Epithelial cell of esophagus (primary cell): ENCODE measurements around the gene FAM8A1.

Experiments used
- DNase-seq: peaks from one replicate; pipeline ENCODE4 v3.0.0; 2010; ENCODE audit warnings: low read depth
- H3K4me3 ChIP-seq: 2 replicates; pipeline ENCODE4 v1.5.1; 2011; ENCODE audit warnings: mild to moderate bottlenecking, low read length, control low read depth
- TF ChIP-seq, protein P1 (sequence below): IDR thresholded peaks from 2 replicates; pipeline ENCODE4 v1.5.1; 2011; ENCODE audit warnings: low read depth, mild to moderate bottlenecking, low read length, control low read depth, inconsistent platforms; ENCODE audit not compliant: insufficient read depth; ENCODE audit errors: missing control alignments

The FAM8A1 gene

DNA sequence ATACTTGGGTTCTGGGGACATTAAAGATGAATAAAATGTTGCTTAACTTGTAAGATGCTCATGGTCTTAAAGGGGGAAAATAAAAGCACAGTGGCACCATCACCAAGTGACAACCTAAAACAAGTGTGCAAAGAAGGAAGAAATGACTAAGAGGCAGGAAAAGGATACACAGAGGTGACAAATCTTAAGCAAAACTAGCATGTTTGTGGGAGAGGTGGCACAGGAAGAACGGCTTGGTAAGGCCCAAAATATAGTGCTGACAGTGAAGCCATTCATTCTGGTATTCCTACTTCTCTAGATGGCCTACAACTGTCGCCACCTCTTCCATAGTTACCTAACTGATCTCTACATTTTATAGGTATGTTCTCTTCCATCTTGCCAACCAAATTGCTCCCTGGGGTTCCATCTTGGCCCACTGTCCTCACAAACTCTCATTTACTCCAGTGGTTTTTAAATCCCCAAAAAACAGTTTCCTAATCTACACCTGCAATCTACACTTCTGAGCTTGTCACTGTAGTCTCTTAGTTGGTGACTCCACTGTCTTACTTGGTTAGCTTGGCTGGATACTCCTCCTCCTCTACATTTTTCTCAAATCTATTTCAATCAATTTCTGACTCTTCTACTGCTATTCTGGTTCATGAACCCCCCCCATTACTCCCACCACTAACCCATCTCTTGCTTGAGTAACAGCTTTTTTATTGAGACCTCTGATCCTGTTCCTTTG lies 33.5 kb downstream of the FAM8A1 start:
- no peak overlapping the region for H3K4me3 ChIP-seq
- DNase-seq, result no peak
- TF ChIP-seq, protein P1, sequence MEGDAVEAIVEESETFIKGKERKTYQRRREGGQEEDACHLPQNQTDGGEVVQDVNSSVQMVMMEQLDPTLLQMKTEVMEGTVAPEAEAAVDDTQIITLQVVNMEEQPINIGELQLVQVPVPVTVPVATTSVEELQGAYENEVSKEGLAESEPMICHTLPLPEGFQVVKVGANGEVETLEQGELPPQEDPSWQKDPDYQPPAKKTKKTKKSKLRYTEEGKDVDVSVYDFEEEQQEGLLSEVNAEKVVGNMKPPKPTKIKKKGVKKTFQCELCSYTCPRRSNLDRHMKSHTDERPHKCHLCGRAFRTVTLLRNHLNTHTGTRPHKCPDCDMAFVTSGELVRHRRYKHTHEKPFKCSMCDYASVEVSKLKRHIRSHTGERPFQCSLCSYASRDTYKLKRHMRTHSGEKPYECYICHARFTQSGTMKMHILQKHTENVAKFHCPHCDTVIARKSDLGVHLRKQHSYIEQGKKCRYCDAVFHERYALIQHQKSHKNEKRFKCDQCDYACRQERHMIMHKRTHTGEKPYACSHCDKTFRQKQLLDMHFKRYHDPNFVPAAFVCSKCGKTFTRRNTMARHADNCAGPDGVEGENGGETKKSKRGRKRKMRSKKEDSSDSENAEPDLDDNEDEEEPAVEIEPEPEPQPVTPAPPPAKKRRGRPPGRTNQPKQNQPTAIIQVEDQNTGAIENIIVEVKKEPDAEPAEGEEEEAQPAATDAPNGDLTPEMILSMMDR, result no peak

DNA sequence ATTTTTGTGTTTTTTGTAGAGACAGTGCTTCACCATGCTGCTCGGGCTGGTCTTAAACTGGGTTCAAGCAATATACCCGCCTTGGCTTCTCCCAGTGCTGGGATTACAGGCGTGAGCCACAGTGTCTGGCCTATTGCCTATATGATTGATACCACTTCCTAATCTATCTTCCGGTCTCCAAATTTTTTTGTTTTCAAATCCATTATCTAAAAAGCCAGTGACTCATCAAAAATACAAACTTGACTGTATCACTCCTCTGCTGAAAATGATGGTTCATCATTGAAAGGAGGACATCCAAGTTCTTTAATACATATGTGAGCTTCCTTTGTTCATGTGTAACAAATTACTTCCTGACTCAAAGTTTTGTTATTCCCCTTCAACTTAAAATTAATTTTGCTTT lies 35.5 kb downstream of the FAM8A1 start:
- H3K4me3 ChIP-seq, result no peak overlapping the region
- TF ChIP-seq, protein P1, result no peak
- no peak for DNase-seq

DNA sequence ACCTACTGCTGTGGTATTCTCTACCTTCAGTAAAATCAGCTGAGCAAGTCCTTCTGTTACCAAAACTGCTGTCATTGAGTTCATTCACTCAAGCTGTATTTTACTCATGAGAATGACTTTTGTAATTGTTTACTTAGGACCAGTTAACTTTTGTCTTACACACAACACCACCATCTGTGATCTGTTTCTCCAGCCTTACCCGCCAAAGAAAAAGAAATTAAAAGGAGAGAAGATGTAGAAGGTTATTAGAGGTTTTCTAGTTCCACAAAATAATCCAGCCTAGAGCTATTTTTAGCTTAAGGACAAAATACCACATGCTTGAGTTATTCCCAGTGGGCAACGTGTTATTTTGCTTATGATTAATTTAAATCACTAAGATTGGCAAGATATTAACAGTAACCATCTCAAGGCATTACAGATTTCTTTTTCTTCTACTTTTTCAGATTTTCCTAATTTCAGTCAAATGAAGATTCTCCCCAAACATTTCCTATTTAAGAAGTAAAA lies 38.2 kb downstream of the FAM8A1 start:
- no peak overlapping the region for H3K4me3 ChIP-seq
- TF ChIP-seq, protein P1, result no peak
- no peak for DNase-seq

DNA sequence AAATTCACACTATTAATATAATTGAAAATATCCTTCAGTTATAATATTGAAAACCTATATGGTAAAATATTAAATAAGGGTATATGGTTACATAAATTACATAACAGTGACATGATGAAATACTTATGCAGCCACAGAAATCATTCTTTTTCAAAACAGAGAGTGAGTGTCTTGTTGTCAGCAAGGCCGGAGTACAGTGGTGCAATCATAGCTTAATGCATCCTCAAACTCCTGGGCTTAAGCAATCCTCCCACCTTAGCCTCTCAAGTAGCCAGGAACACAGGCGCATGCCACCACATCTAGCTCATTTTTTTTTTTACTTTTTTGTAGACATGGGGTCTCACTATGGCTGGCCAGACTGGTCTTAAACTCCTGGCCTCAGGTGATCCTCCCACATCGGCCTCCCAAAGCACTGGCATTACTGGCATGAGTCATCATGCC lies 40.4 kb downstream of the FAM8A1 start:
- peak; percentile 58 for DNase-seq
- no peak overlapping the region for H3K4me3 ChIP-seq
- TF ChIP-seq, protein P1, result no peak

DNA sequence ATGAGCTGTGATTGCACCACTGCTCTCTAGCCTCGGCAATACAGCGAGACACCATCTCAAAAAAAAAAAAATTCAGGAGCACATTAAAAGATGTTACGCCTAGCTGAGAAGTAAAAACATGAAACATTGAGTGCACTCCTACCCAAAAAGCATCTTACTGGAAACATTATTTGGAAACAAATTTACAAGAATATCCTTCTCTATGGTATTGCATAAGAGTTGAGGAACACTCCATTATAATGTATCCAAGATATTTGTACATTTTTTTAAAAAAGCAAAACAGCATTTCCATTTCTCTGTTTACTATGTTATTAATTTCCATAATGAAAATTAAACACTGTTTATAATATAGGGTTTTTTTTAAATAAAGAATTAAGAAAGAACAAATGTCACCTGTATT lies 48.6 kb downstream of the FAM8A1 start:
- TF ChIP-seq, protein P1, result no peak
- no peak overlapping the region for H3K4me3 ChIP-seq
- no peak for DNase-seq

DNA sequence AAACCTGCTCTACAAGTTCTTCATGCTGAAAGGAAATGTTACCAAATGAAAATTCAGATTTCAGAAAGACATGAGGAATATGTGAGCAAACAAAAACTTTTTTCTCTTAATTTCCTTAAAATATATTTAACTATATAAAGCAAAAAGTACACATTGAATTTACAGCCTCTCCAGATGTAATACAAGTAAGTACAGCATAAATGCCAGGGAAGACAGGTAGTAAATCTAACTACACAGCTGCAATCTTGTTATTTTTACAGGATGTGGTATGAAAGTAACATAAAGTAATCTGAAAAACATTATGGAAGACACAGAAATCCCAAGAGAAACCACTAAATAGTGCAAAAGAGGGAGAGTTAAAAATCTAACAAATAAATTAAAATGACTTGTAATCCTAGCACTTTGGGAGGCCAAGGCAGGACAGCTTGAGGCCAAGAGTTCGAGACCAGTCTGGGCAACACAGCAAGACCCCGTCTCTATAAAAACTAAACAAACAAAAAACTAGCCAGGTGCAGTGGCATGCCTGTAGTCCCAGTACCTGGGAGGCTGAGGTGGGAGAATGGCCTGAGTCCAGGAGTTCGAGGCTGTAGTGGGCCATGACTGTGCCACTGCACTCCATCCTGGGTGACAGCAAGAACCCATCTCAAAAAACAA lies 50.7 kb downstream of the FAM8A1 start:
- TF ChIP-seq, protein P1, result no peak
- no peak overlapping the region for H3K4me3 ChIP-seq
- peak; percentile 11 for DNase-seq
